Ishikawa (cell line): ENCODE measurements around the gene TNKS1BP1.
A peak's percentile ranks its signal among the peaks of the same experiment; 100 is the strongest.

ENCODE experiments used
- CEBPB ChIP-seq: IDR thresholded peaks from 2 replicates; pipeline ENCODE4 v1.6.1; 2012
- CREB1 ChIP-seq: IDR thresholded peaks from 2 replicates; pipeline ENCODE4 v1.6.1; 2012; ENCODE audit warnings: low read depth
- EGR1 ChIP-seq: IDR thresholded peaks from 2 replicates; pipeline ENCODE4 v1.6.1; 2012
- EP300 ChIP-seq: IDR thresholded peaks from 2 replicates; pipeline ENCODE4 v1.6.1; 2012; ENCODE audit warnings: borderline replicate concordance
- FOXM1 ChIP-seq: IDR thresholded peaks from 2 replicates; pipeline ENCODE4 v1.6.1; 2012; ENCODE audit warnings: low read depth, borderline replicate concordance
- MAX ChIP-seq: IDR thresholded peaks from 2 replicates; pipeline ENCODE4 v1.6.1; 2012
- NFIC ChIP-seq: IDR thresholded peaks from 2 replicates; pipeline ENCODE4 v1.6.1; 2012
- RAD21 ChIP-seq: IDR thresholded peaks from 2 replicates; pipeline ENCODE4 v1.6.1; 2012; ENCODE audit warnings: low read depth
- REST ChIP-seq: IDR thresholded peaks from 2 replicates; pipeline ENCODE4 v1.6.1; 2012; ENCODE audit warnings: low read depth, mild to moderate bottlenecking
- TAF1 ChIP-seq: IDR thresholded peaks from 2 replicates; pipeline ENCODE4 v1.6.1; 2012; ENCODE audit warnings: low read depth, mild to moderate bottlenecking
- TCF12 ChIP-seq: IDR thresholded peaks from 2 replicates; pipeline ENCODE4 v1.6.1; 2012; ENCODE audit warnings: low read depth
- TEAD4 ChIP-seq: IDR thresholded peaks from 2 replicates; pipeline ENCODE4 v1.6.1; 2012
- USF1 ChIP-seq: IDR thresholded peaks from 2 replicates; pipeline ENCODE4 v1.6.1; 2012
- YY1 ChIP-seq: IDR thresholded peaks from 2 replicates; pipeline ENCODE4 v1.6.1; 2012; ENCODE audit warnings: low read depth
- ZBTB7A ChIP-seq: IDR thresholded peaks from 2 replicates; pipeline ENCODE4 v1.6.1; 2012; ENCODE audit warnings: low read depth

Gene TNKS1BP1

GRCh38 chr11:57278721-57279095, 46.0 kb downstream of the TNKS1BP1 start:
- TF ChIP-seq ZBTB7A (no peak), RAD21 (no peak), NFIC (no peak), YY1 (no peak), CEBPB (no peak), REST (no peak), EP300 (no peak), MAX (no peak), USF1 (no peak), TEAD4 (no peak), EGR1 (no peak), TCF12 (no peak), CREB1 (no peak), TAF1 (no peak)

- TF ChIP-seq USF1: no peak
- no peak for TF ChIP-seq TCF12
- TF ChIP-seq EP300: no peak
- TF ChIP-seq MAX: no peak
- TF ChIP-seq TAF1: no peak
- peak; percentile 62 for TF ChIP-seq RAD21
- TF ChIP-seq CREB1: no peak
- no peak for TF ChIP-seq EGR1
Observed at GRCh38 chr11:57277845-57278720, 46.7 kb downstream of the TNKS1BP1 start.

GRCh38 chr11:57276971-57277675, 47.6 kb downstream of the TNKS1BP1 start:
- no peak for TF ChIP-seq TCF12
- no peak for TF ChIP-seq FOXM1
- no peak for TF ChIP-seq RAD21
- no peak for TF ChIP-seq ZBTB7A
- TF ChIP-seq CEBPB: no peak
- no peak for TF ChIP-seq EP300
- no peak for TF ChIP-seq USF1
- no peak for TF ChIP-seq YY1
- no peak for TF ChIP-seq TEAD4
- no peak for TF ChIP-seq MAX

GRCh38 chr11:57276169-57276970, 48.4 kb downstream of the TNKS1BP1 start:
- no peak for TF ChIP-seq FOXM1
- no peak for TF ChIP-seq TCF12
- TF ChIP-seq EGR1: no peak
- TF ChIP-seq USF1: no peak
- TF ChIP-seq YY1: no peak
- no peak for TF ChIP-seq EP300
- TF ChIP-seq TEAD4: no peak

GRCh38 chr11:57275582-57275981, 49.2 kb downstream of the TNKS1BP1 start:
- no peak for TF ChIP-seq YY1
- TF ChIP-seq MAX: no peak
- TF ChIP-seq TEAD4: no peak
- no peak for TF ChIP-seq NFIC
- no peak for TF ChIP-seq RAD21
- no peak for TF ChIP-seq CREB1
- no peak for TF ChIP-seq EP300
- no peak for TF ChIP-seq FOXM1
- TF ChIP-seq ZBTB7A: no peak
- no peak for TF ChIP-seq TAF1
- TF ChIP-seq REST: no peak
- TF ChIP-seq CEBPB: no peak
- TF ChIP-seq EGR1: no peak
- no peak for TF ChIP-seq TCF12
- no peak for TF ChIP-seq USF1
